ENCODE data around the gene RPP38. TPM values are rescaled to one million over a fixed set of nuclear protein-coding genes. Genes with fewer than 3 reads are reported as not detected.

The RPP38 gene
- total and polyA plus RNA-seq, 2 of the 13 experiments (the other 11 are each of a cell fraction or from before 2014, with no cell fraction given), result 11.7 to 16.4 TPM

DNA sequence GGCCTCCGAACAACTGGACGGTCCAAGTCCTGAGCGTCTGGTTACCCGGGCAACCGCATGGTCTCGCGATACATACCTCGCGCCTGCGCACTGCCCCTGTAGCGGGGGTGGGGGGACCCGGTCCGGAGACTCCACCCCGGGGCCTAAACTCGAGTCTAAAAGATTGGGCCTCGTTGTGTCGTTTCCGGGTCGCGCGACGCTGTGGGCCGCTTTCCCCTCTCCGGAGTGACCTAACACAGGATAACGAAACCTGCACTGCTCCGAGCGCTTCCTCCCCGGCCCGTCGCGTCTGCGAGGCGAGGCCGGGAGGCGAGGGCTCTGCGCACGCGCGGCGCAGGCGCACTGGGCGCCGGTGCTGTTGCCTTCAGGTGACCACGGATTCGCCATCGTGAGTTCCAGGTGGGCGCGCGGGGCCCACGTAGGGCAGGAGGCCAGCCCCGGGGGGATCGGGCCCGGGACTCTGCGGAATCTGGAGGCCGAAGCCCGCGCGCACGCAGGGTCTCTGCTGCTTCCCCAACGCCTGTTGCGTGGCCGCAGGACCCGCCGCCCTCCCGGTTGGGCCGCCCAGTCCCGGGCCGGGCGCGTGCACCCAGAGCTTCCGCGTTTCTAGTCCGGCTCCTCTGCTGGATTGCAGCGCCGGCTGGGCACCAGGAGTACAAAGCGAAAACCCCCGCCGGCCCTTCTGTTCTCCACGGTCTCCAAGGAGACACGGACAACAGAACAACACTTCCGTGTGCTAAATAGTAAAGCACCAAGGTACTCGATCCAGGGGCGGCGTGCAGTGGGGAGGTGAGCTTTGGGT, at the start of gene RPP38 (continued):
- TF ChIP-seq ZNF773 (CRISPR knock-in tag; IDR thresholded peaks at IDR 0.05; ENCODE audit: borderline replicate concordance) (peak; percentile 57; the same call in 1 of the 2 replicates), CHD4 (IDR thresholded peaks at IDR 0.05; ENCODE audit: borderline replicate concordance, low read length) (no peak), ZNF451 (CRISPR knock-in tag; IDR thresholded peaks at IDR 0.05) (peak; percentile 53; the same call in 1 of the 2 replicates), MIER2 (CRISPR knock-in tag; IDR thresholded peaks at IDR 0.05) (no peak), ZSCAN31 (CRISPR knock-in tag; IDR thresholded peaks at IDR 0.05; ENCODE audit: low read depth) (peak; percentile 75; the same call in 1 of the 2 replicates), MAFF (IDR thresholded peaks at IDR 0.05; ENCODE audit: low read depth, low read length) (no peak), CCAR2 (optimal IDR thresholded peaks at IDR 0.05; ENCODE audit: low read depth, low read length) (no peak), CEBPB (IDR thresholded peaks at IDR 0.05; ENCODE audit: borderline replicate concordance, low read depth, low read length) (no peak), ZNF605 (CRISPR knock-in tag; IDR thresholded peaks at IDR 0.05) (peak; percentile 24; the same call in 1 of the 2 replicates), NFE2L1 (CRISPR knock-in tag; IDR thresholded peaks at IDR 0.05; ENCODE audit: borderline replicate concordance) (0 out of 2 replicates have a peak, but pooled peaks have one; percentile 44), JDP2 (CRISPR knock-in tag; IDR thresholded peaks at IDR 0.05; ENCODE audit: borderline replicate concordance) (no peak), NR1H2 (CRISPR knock-in tag; IDR thresholded peaks at IDR 0.05; ENCODE audit: borderline replicate concordance, low read depth) (no peak), SMARCE1 (IDR thresholded peaks at IDR 0.05; ENCODE audit: borderline replicate concordance) (no peak), ZNF367 (CRISPR knock-in tag; IDR thresholded peaks at IDR 0.05; ENCODE audit: borderline replicate concordance) (peak; percentile 78), ZNF260 (CRISPR knock-in tag; IDR thresholded peaks at IDR 0.05; ENCODE audit: borderline replicate concordance, low read depth) (no peak), ZNF724P (CRISPR knock-in tag; IDR thresholded peaks at IDR 0.05; ENCODE audit: borderline replicate concordance) (peak; percentile 72; the same call in 1 of the 2 replicates), CBX5 (CRISPR knock-in tag; IDR thresholded peaks at IDR 0.05; ENCODE audit: borderline replicate concordance) (no peak), ZSCAN25 (CRISPR knock-in tag; IDR thresholded peaks at IDR 0.05) (peak; percentile 53; the same call in 1 of the 2 replicates), IRX3 (CRISPR knock-in tag; IDR thresholded peaks at IDR 0.05; ENCODE audit: borderline replicate concordance, low read depth) (peak; percentile 97)
- TF ChIP-seq, protein P1, sequence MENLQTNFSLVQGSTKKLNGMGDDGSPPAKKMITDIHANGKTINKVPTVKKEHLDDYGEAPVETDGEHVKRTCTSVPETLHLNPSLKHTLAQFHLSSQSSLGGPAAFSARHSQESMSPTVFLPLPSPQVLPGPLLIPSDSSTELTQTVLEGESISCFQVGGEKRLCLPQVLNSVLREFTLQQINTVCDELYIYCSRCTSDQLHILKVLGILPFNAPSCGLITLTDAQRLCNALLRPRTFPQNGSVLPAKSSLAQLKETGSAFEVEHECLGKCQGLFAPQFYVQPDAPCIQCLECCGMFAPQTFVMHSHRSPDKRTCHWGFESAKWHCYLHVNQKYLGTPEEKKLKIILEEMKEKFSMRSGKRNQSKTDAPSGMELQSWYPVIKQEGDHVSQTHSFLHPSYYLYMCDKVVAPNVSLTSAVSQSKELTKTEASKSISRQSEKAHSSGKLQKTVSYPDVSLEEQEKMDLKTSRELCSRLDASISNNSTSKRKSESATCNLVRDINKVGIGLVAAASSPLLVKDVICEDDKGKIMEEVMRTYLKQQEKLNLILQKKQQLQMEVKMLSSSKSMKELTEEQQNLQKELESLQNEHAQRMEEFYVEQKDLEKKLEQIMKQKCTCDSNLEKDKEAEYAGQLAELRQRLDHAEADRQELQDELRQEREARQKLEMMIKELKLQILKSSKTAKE (CRISPR knock-in tag; IDR thresholded peaks at IDR 0.05; ENCODE audit: borderline replicate concordance), result 0 out of 2 replicates have a peak, but pooled peaks have one; percentile 20
- TF ChIP-seq, protein P2, sequence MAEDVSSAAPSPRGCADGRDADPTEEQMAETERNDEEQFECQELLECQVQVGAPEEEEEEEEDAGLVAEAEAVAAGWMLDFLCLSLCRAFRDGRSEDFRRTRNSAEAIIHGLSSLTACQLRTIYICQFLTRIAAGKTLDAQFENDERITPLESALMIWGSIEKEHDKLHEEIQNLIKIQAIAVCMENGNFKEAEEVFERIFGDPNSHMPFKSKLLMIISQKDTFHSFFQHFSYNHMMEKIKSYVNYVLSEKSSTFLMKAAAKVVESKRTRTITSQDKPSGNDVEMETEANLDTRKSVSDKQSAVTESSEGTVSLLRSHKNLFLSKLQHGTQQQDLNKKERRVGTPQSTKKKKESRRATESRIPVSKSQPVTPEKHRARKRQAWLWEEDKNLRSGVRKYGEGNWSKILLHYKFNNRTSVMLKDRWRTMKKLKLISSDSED (CRISPR knock-in tag; IDR thresholded peaks at IDR 0.05), result no peak
- TF ChIP-seq, protein P3, sequence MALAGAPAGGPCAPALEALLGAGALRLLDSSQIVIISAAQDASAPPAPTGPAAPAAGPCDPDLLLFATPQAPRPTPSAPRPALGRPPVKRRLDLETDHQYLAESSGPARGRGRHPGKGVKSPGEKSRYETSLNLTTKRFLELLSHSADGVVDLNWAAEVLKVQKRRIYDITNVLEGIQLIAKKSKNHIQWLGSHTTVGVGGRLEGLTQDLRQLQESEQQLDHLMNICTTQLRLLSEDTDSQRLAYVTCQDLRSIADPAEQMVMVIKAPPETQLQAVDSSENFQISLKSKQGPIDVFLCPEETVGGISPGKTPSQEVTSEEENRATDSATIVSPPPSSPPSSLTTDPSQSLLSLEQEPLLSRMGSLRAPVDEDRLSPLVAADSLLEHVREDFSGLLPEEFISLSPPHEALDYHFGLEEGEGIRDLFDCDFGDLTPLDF (CRISPR knock-in tag; IDR thresholded peaks at IDR 0.05), result no peak; the same call in 1 of the 2 replicates
- TF ChIP-seq, protein P4, sequence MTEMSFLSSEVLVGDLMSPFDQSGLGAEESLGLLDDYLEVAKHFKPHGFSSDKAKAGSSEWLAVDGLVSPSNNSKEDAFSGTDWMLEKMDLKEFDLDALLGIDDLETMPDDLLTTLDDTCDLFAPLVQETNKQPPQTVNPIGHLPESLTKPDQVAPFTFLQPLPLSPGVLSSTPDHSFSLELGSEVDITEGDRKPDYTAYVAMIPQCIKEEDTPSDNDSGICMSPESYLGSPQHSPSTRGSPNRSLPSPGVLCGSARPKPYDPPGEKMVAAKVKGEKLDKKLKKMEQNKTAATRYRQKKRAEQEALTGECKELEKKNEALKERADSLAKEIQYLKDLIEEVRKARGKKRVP (CRISPR knock-in tag; IDR thresholded peaks at IDR 0.05), result peak in 1 of 2 experiments; percentile 84; a peak in 1 of 4 replicates
